ENCODE measurements around the gene ATP8A2. TPM values are rescaled to one million over a fixed set of nuclear protein-coding genes. Genes with fewer than 3 reads are reported as not detected.
"Not testable (repeated sequence)": the region's sequence is repeated elsewhere in the genome, so short reads cannot be mapped to it uniquely, and the experiment has no call there.

ATP8A2 gene
- total and polyA plus RNA-seq, 4 donors: 0.31 to 2.7 (median 1.1) TPM

GRCh38 chr13:25784119-25784518, 412.3 kb downstream of the ATP8A2 start:
- ATAC-seq (ENCODE audit: insufficient read depth, low FRiP score) (no peak), DNase-seq (no peak)
- Histone ChIP-seq H3K27ac (ENCODE audit: low read depth in 1 of 2, low read length in 1 of 2) (no peak overlapping the region), H3K9ac (ENCODE audit: insufficient read depth in 1 of 2, low read length in 2 of 2) (no peak overlapping the region), H3K4me1 (ENCODE audit: control insufficient read depth in 5 of 5, insufficient read depth in 5 of 5, low read length in 5 of 5) (peaks cover 0 to 22% (median 8%) of the 10 kb centered on the region in 5 donors), H3K9me3 (ENCODE audit: control insufficient read depth in 4 of 4, insufficient read depth in 3 of 4, low read length in 3 of 4) (peaks cover 0 to 2% (median 0%) of the 10 kb centered on the region in 4 donors), H3K27me3 (ENCODE audit: control insufficient read depth in 3 of 3, insufficient read depth in 3 of 3, low read length in 2 of 3) (no peaks in the 10 kb centered on the region), H3K36me3 (ENCODE audit: control insufficient read depth in 4 of 4, insufficient read depth in 4 of 4, low read length in 4 of 4) (no peaks in the 10 kb centered on the region), H3K4me3 (no peak overlapping the region)
- 59 to 68% methylated on average over 4 of the region's 4 CpGs for WGBS, 2 donors
- TF ChIP-seq CTCF (IDR thresholded peaks at IDR 0.05; ENCODE audit: control extremely low read depth, extremely low read depth): no peak

DNA sequence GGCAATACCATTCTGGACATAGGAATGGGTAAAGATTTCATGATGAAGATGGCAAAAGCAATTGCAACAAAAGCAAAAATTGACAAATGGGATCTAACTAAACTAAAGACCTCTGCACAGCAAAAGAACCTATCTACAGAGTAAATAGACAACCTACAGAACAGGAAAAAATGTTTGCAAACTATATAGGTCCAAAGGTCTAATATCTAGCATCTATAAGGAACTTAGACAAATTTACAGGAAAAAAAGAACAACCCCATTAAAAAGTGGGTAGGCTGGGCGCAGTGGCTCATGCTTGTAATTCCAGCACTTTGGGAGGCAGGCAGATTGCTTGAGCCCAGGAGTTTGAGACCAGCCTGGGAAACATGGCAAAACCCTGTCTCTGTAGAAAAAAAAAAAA, 418.4 kb downstream of the ATP8A2 start:
- ATAC-seq (ENCODE audit: insufficient read depth, low FRiP score); H3K36me3 ChIP-seq (ENCODE audit: control insufficient read depth in 4 of 4, insufficient read depth in 4 of 4, low read length in 4 of 4); H3K4me3 ChIP-seq; H3K27me3 ChIP-seq (ENCODE audit: control insufficient read depth in 3 of 3, insufficient read depth in 3 of 3, low read length in 2 of 3); H3K4me1 ChIP-seq (ENCODE audit: control insufficient read depth in 5 of 5, insufficient read depth in 5 of 5, low read length in 5 of 5); H3K9ac ChIP-seq (ENCODE audit: insufficient read depth in 1 of 2, low read length in 2 of 2); H3K9me3 ChIP-seq (ENCODE audit: control insufficient read depth in 4 of 4, insufficient read depth in 3 of 4, low read length in 3 of 4); DNase-seq; H3K27ac ChIP-seq (ENCODE audit: low read depth in 1 of 2, low read length in 1 of 2): not testable (repeated sequence)
- 92 to 98% methylated on average over 1 of the region's 1 CpG for WGBS, 2 donors

GRCh38 chr13:25795277-25795676, 423.5 kb downstream of the ATP8A2 start:
- no peaks in the 10 kb centered on the region for H3K27me3 ChIP-seq (ENCODE audit: control insufficient read depth in 3 of 3, insufficient read depth in 3 of 3, low read length in 2 of 3)
- no peak for DNase-seq
- no peak overlapping the region for H3K4me3 ChIP-seq
- H3K9ac ChIP-seq (ENCODE audit: insufficient read depth in 1 of 2, low read length in 2 of 2): no peak overlapping the region
- 81 to 86% methylated on average over 1 of the region's 1 CpG for WGBS, 2 donors
- ATAC-seq (ENCODE audit: insufficient read depth, low FRiP score): no peak
- H3K9me3 ChIP-seq (ENCODE audit: control insufficient read depth in 4 of 4, insufficient read depth in 3 of 4, low read length in 3 of 4): no peaks in the 10 kb centered on the region
- no peak for TF ChIP-seq CTCF (IDR thresholded peaks at IDR 0.05; ENCODE audit: control extremely low read depth, extremely low read depth)
- no peaks in the 10 kb centered on the region for H3K4me1 ChIP-seq (ENCODE audit: control insufficient read depth in 5 of 5, insufficient read depth in 5 of 5, low read length in 5 of 5)
- H3K36me3 ChIP-seq (ENCODE audit: control insufficient read depth in 4 of 4, insufficient read depth in 4 of 4, low read length in 4 of 4): no peaks in the 10 kb centered on the region
- no peak overlapping the region for H3K27ac ChIP-seq (ENCODE audit: low read depth in 1 of 2, low read length in 1 of 2)

- no peak for ATAC-seq (ENCODE audit: insufficient read depth, low FRiP score)
- Histone ChIP-seq H3K9me3 (ENCODE audit: control insufficient read depth in 4 of 4, insufficient read depth in 3 of 4, low read length in 3 of 4) (no peaks in the 10 kb centered on the region), H3K36me3 (ENCODE audit: control insufficient read depth in 4 of 4, insufficient read depth in 4 of 4, low read length in 4 of 4) (no peaks in the 10 kb centered on the region), H3K4me3 (no peak overlapping the region), H3K9ac (ENCODE audit: insufficient read depth in 1 of 2, low read length in 2 of 2) (no peak overlapping the region), H3K4me1 (ENCODE audit: control insufficient read depth in 5 of 5, insufficient read depth in 5 of 5, low read length in 5 of 5) (no peaks in the 10 kb centered on the region), H3K27me3 (ENCODE audit: control insufficient read depth in 3 of 3, insufficient read depth in 3 of 3, low read length in 2 of 3) (no peaks in the 10 kb centered on the region), H3K27ac (ENCODE audit: low read depth in 1 of 2, low read length in 1 of 2) (no peak overlapping the region)
- 82 to 84% methylated on average over 1 of the region's 1 CpG for WGBS, 2 donors
- no peak for TF ChIP-seq CTCF (IDR thresholded peaks at IDR 0.05; ENCODE audit: control extremely low read depth, extremely low read depth)
- DNase-seq: no peak
Measured at GRCh38 chr13:25796474-25796873, 424.7 kb downstream of the ATP8A2 start.
